Hematopoietic multipotent progenitor cell treated with erythropoietin and hydrocortisone succinate and interleukin-3 and kit ligand, for 4 days (in vitro differentiated cells): ENCODE results near the gene FOXK1.
"Not testable (repeated sequence)": the region's sequence is repeated elsewhere in the genome, so short reads cannot be mapped to it uniquely, and the experiment has no call there.

Source experiments
- DNase-seq: peaks from one replicate; pipeline ENCODE4 v3.0.0-alpha.2; 2015

Gene FOXK1

GRCh38 chr7:4787947-4788626 is 106.0 kb downstream of the FOXK1 start:
- no peak for DNase-seq

- DNase-seq, result no peak
These were observed 106.6 kb downstream of the FOXK1 start for GRCh38 chr7:4788627-4789189.

GRCh38 chr7:4789194-4790077 is 107.3 kb downstream of the FOXK1 start:
- DNase-seq, result no peak

- no peak for DNase-seq
These were observed 108.0 kb downstream of the FOXK1 start for GRCh38 chr7:4790078-4790465.

- DNase-seq, result no peak
These were observed 108.5 kb downstream of the FOXK1 start for GRCh38 chr7:4790516-4790991.

- DNase-seq, result no peak
These were observed 109.1 kb downstream of the FOXK1 start for GRCh38 chr7:4791101-4791737.

GRCh38 chr7:4791738-4792536 is 109.8 kb downstream of the FOXK1 start:
- DNase-seq, result peak; percentile 93

- peak; percentile 61 for DNase-seq
These were observed 110.5 kb downstream of the FOXK1 start for GRCh38 chr7:4792537-4793126.

- DNase-seq, result not testable (repeated sequence)
These were observed 111.4 kb downstream of the FOXK1 start for GRCh38 chr7:4793385-4793993.

GRCh38 chr7:4794171-4794570 is 112.1 kb downstream of the FOXK1 start:
- not testable (repeated sequence) for DNase-seq

- no peak for DNase-seq
These were observed 112.7 kb downstream of the FOXK1 start for GRCh38 chr7:4794591-4795350.

GRCh38 chr7:4796453-4796852 is 114.4 kb downstream of the FOXK1 start:
- no peak for DNase-seq

GRCh38 chr7:4797858-4798705 is 116.0 kb downstream of the FOXK1 start:
- DNase-seq, result peak; percentile 72

GRCh38 chr7:4798706-4799235 is 116.7 kb downstream of the FOXK1 start:
- DNase-seq, result no peak

GRCh38 chr7:4799508-4800268 is 117.6 kb downstream of the FOXK1 start:
- no peak for DNase-seq

- DNase-seq, result no peak
These were observed 118.4 kb downstream of the FOXK1 start for GRCh38 chr7:4800487-4800886.

GRCh38 chr7:4800926-4801838 is 119.1 kb downstream of the FOXK1 start:
- no peak for DNase-seq

- DNase-seq, result no peak
These were observed 119.7 kb downstream of the FOXK1 start for GRCh38 chr7:4801839-4802231.
